Measurements from ENCODE around the gene NCAPH2. TPM values are rescaled to one million over a fixed set of nuclear protein-coding genes. Genes with fewer than 3 reads are reported as not detected.

NCAPH2 gene
- total and polyA plus RNA-seq, 2 of the 13 experiments (the other 11 are each of a cell fraction or from before 2014, with no cell fraction given), result 28.1 to 64.4 TPM

- TF ChIP-seq USF2 (IDR thresholded peaks at IDR 0.05; ENCODE audit: low read depth, low read length) (peak; percentile 94), USF2 (CRISPR knock-in tag; IDR thresholded peaks at IDR 0.05; ENCODE audit: borderline replicate concordance) (peak; percentile 92; the same call in 1 of the 2 replicates), SSRP1 (CRISPR knock-in tag; IDR thresholded peaks at IDR 0.05) (peak; percentile 89), MBNL3 (CRISPR knock-in tag; conservative IDR thresholded peaks at IDR 0.05) (0 out of 2 replicates have a peak, but pooled peaks have one; percentile 49), ERF (CRISPR knock-in tag; IDR thresholded peaks at IDR 0.05) (no peak; the same call in 1 of the 2 replicates), SRF (IDR thresholded peaks at IDR 0.05; ENCODE audit: low read depth, low read length) (no peak), SAP130 (CRISPR knock-in tag; IDR thresholded peaks at IDR 0.05; ENCODE audit: low read depth) (peak; percentile 50), ZNF816 (CRISPR knock-in tag; IDR thresholded peaks at IDR 0.05; ENCODE audit: borderline replicate concordance) (peak; percentile 44; the same call in 1 of the 2 replicates), ZIK1 (CRISPR knock-in tag; IDR thresholded peaks at IDR 0.05; ENCODE audit: borderline replicate concordance, low read depth) (no peak), ZNF510 (CRISPR knock-in tag; IDR thresholded peaks at IDR 0.05; ENCODE audit: low read depth) (no peak), PRDM4 (CRISPR knock-in tag; IDR thresholded peaks at IDR 0.05; ENCODE audit: borderline replicate concordance) (no peak), KLF6 (CRISPR knock-in tag; IDR thresholded peaks at IDR 0.05) (peak; percentile 43; the same call in 1 of the 2 replicates), SOX5 (CRISPR knock-in tag; IDR thresholded peaks at IDR 0.05; ENCODE audit: borderline replicate concordance) (peak; percentile 35; the same call in 1 of the 2 replicates), CBX5 (CRISPR knock-in tag; IDR thresholded peaks at IDR 0.05; ENCODE audit: borderline replicate concordance) (no peak; the same call in 1 of the 2 replicates), HES4 (CRISPR knock-in tag; IDR thresholded peaks at IDR 0.05; ENCODE audit: borderline replicate concordance) (0 out of 2 replicates have a peak, but pooled peaks have one; percentile 39), MNT (IDR thresholded peaks at IDR 0.05) (peak; percentile 89), ZNF781 (CRISPR knock-in tag; IDR thresholded peaks at IDR 0.05; ENCODE audit: borderline replicate concordance, not compliant biosample characterization) (peak; percentile 86), IRX3 (CRISPR knock-in tag; IDR thresholded peaks at IDR 0.05; ENCODE audit: borderline replicate concordance, low read depth) (0 out of 2 replicates have a peak, but pooled peaks have one; percentile 41), GMEB2 (CRISPR knock-in tag; IDR thresholded peaks at IDR 0.05; ENCODE audit: low read depth) (no peak), XBP1 (CRISPR knock-in tag; IDR thresholded peaks at IDR 0.05) (no peak), RBM39 (IDR thresholded peaks at IDR 0.05; ENCODE audit: low read depth, low read length, poor library complexity, severe bottlenecking) (peak; percentile 15), PLRG1 (conservative IDR thresholded peaks at IDR 0.05) (no peak)
Measured at GRCh38 chr22:50485221-50486131, 22.5 kb upstream of the NCAPH2 start (continued).

Data from HepG2 (cell line).